B cell (primary cell): ENCODE data around the gene TNNT3. TPM values are rescaled to one million over a fixed set of nuclear protein-coding genes. Genes with fewer than 3 reads are reported as not detected.

ENCODE experiments used
- ATAC-seq: fragments of 200-7000 bp; cut with Tn5 transposase; one replicate; pipeline ENCODE4 v1.10.0; 2021; ENCODE audit warnings: low read depth, mild to moderate bottlenecking, moderate number of reproducible peaks, moderate library complexity
- CTCF ChIA-PET: fragments of 350-600 bp; sonication (Branson Sonifier 250); formaldehyde crosslinking; loops from one replicate; lab custom pipeline; 2021; ENCODE audit warnings: antibody characterized with exemption, inconsistent platforms; lab: Charles Lee
- POLR2A ChIA-PET: fragments of 350-600 bp; sonication (Branson Sonifier 250); formaldehyde crosslinking; loops from one replicate; lab custom pipeline; 2021; ENCODE audit warnings: antibody characterized with exemption; lab: Charles Lee
- DNase-seq: peaks from one replicate; pipeline ENCODE4 v3.0.0; 2013
- H2AFZ ChIP-seq: 2 replicates; pipeline ENCODE4 v1.6.1; 2012; ENCODE audit warnings: mild to moderate bottlenecking, low read depth, low read length; ENCODE audit not compliant: insufficient read depth, poor library complexity, severe bottlenecking
- H3K27ac ChIP-seq, 2 donors: 1 replicate in 1 of 2; 2 replicates in 1 of 2; pipeline ENCODE4 v1.5.1; 2012 to 2013; ENCODE audit warnings: low read length in 2 of 2, mild to moderate bottlenecking in 2 of 2, moderate library complexity in 1 of 2
- H3K27me3 ChIP-seq, 4 experiments: fragments of 200-600 bp in 1 of 4; sonication (generic) in 1 of 4; replicated peaks in 1 of 4; 1 replicate in 2 of 4; 2 replicates in 2 of 4; pipeline versions ENCODE4 v1.6.1 to v1.7.0; 2013 to 2016; ENCODE audit warnings: low read length in 3 of 4, mild to moderate bottlenecking in 2 of 4, mixed read lengths in 1 of 4, moderate library complexity in 1 of 4; ENCODE audit not compliant: insufficient read depth in 4 of 4, control insufficient read depth in 3 of 4; ENCODE audit errors: control extremely low read depth in 1 of 4
- H3K36me3 ChIP-seq, 2 experiments: replicated peaks in 1 of 2; 1 replicate in 1 of 2; 2 replicates in 1 of 2; pipeline versions ENCODE4 v1.6.1 to v1.7.1; 2013; ENCODE audit warnings: low read length in 1 of 2; ENCODE audit not compliant: insufficient read depth in 2 of 2, control insufficient read depth in 1 of 2; ENCODE audit errors: control extremely low read depth in 1 of 2, extremely low read depth in 1 of 2
- H3K4me1 ChIP-seq, 2 donors: fragments of 200-600 bp in 1 of 2; sonication (generic) in 1 of 2; 1 replicate in 1 of 2; 2 replicates in 1 of 2; pipeline versions ENCODE4 v1.5.1 to v1.6.1; 2013 to 2017; ENCODE audit warnings: low read length in 2 of 2; ENCODE audit not compliant: control insufficient read depth in 2 of 2, insufficient read depth in 2 of 2
- H3K4me2 ChIP-seq: replicated peaks from 2 replicates; pipeline ENCODE3; 2012; ENCODE audit warnings: mild to moderate bottlenecking, low read depth, low read length; ENCODE audit not compliant: poor library complexity, severe bottlenecking
- H3K4me3 ChIP-seq, 5 experiments: fragments of 200-600 bp in 1 of 5; sonication (generic) in 1 of 5; 1 replicate in 3 of 5; 2 replicates in 2 of 5; pipeline versions ENCODE4 v1.5.1 to v1.7.0; 2011 to 2016; ENCODE audit warnings: low read length in 4 of 5, mild to moderate bottlenecking in 4 of 5, low read depth in 2 of 5, control low read depth in 1 of 5, moderate library complexity in 1 of 5; ENCODE audit not compliant: insufficient read depth in 1 of 5; ENCODE audit errors: control extremely low read depth in 1 of 5, extremely low read depth in 1 of 5
- H3K79me2 ChIP-seq: fragments of 200-600 bp; sonication (generic); one replicate; pipeline ENCODE4 v1.6.0; 2016; ENCODE audit warnings: low read length; ENCODE audit not compliant: control insufficient read depth, insufficient read depth
- H3K9ac ChIP-seq: fragments of 200-600 bp; sonication (generic); 2 replicates; pipeline ENCODE4 v1.6.1; 2017; ENCODE audit warnings: mild to moderate bottlenecking, low read length, moderate library complexity
- H3K9me3 ChIP-seq, 3 donors: one replicate each; pipeline versions ENCODE4 v1.6.1 to v1.7.1; 2013; ENCODE audit warnings: low read length in 2 of 3; ENCODE audit not compliant: control insufficient read depth in 2 of 3, insufficient read depth in 1 of 3; ENCODE audit errors: control extremely low read depth in 1 of 3
- H4K20me1 ChIP-seq: 2 replicates; pipeline ENCODE4 v1.6.0; 2012; ENCODE audit warnings: mild to moderate bottlenecking, low read length; ENCODE audit not compliant: insufficient read depth, control insufficient read depth, poor library complexity, severe bottlenecking
- H3K27ac Mint-ChIP-seq: one replicate; pipeline ENCODE4 v1.8.0; 2021; ENCODE audit warnings: mixed read lengths
- H3K27me3 Mint-ChIP-seq: one replicate; pipeline ENCODE4 v1.8.0; 2021; ENCODE audit warnings: mixed read lengths
- H3K4me1 Mint-ChIP-seq: one replicate; pipeline ENCODE4 v1.8.0; 2021; ENCODE audit warnings: mixed read lengths
- H3K4me3 Mint-ChIP-seq: one replicate; pipeline ENCODE4 v1.8.0; 2021; ENCODE audit warnings: mixed read lengths
- H3K9me3 Mint-ChIP-seq: one replicate; pipeline ENCODE4 v1.8.0; 2022; ENCODE audit warnings: mixed read lengths; ENCODE audit not compliant: insufficient read depth
- CTCF ChIP-seq: fragments of 200-600 bp; IDR thresholded peaks from one replicate; pipeline ENCODE4 v1.8.0; 2022; ENCODE audit warnings: antibody characterized with exemption, mild to moderate bottlenecking
- EZH2 ChIP-seq: IDR thresholded peaks from 2 replicates; pipeline ENCODE4 v1.6.1; 2012; ENCODE audit warnings: borderline replicate concordance, low read depth, mild to moderate bottlenecking, moderate library complexity, low read length; ENCODE audit not compliant: insufficient read depth, poor library complexity, severe bottlenecking
- WGBS: methylation state at CpG from one replicate; pipeline ENCODE4 v1.1.5; 2013; ENCODE audit warnings: missing lambda C conversion rate; ENCODE audit not compliant: insufficient coverage; 5-methylcytosine and 5-hydroxymethylcytosine counted together
- intact Hi-C: fragments of 100-400 bp; cut with micrococcal nuclease; formaldehyde crosslinking; loops from one replicate; pipeline ENCODE4 v1.10.0; 2022
- polyA plus RNA-seq: library from polyadenylated mRNA; depleted of rRNA; stranded (reverse); fragments of >200 nt; gene quantifications from 2 replicates; pipeline ENCODE4 v1.2.3, GENCODE V29; 2012
- total RNA-seq, 2 donors: library from RNA; stranded (reverse); fragments of 120-200 nt in 1 of 2; gene quantifications; 1 replicate in 1 of 2; 2 replicates in 1 of 2; pipeline versions ENCODE4 v1.2.3 to v1.2.4, GENCODE V29; 2013 to 2022

Gene TNNT3
- total and polyA plus RNA-seq, 2 donors (not counting 1 experiment from before 2014, with no cell fraction given): 2.5 to 10.0 TPM

- intact Hi-C loops: no loop called here
- H3K27me3 ChIP-seq: peaks cover 0 to 6% (median 0%) of the 10 kb centered on the region in 4 experiments
- no peaks in the 10 kb centered on the region for H3K79me2 ChIP-seq
- Mint-ChIP-seq H3K27ac (no peak overlapping the region), H3K4me1 (no peaks in the 10 kb centered on the region), H3K9me3 (no peaks in the 10 kb centered on the region), H3K27me3 (peaks cover 7% of the 10 kb centered on the region), H3K4me3 (no peak overlapping the region)
- TF ChIP-seq CTCF (no peak), EZH2 (no peak)
- no peak overlapping the region for H3K27ac ChIP-seq
- H4K20me1 ChIP-seq: no peaks in the 10 kb centered on the region
- no peak overlapping the region for H3K4me3 ChIP-seq
- DNase-seq (no peak), ATAC-seq (no peak)
- no peaks in the 10 kb centered on the region for H3K9me3 ChIP-seq
- H3K4me1 ChIP-seq: no peaks in the 10 kb centered on the region
- ChIA-PET POLR2A (no interaction called here), CTCF (interaction anchor here (0.8 to 1.8 kb wide), 2 partner anchors 212 to 254 kb away, joined by 3 to 5 read pairs; no protein-coding TSS in a partner anchor)
- H2AFZ ChIP-seq: no peak overlapping the region
- no peaks in the 10 kb centered on the region for H3K36me3 ChIP-seq
- no CpG with 5 or more reads among the region's 5 CpGs for WGBS
- H3K4me2 ChIP-seq: no peak overlapping the region
- no peak overlapping the region for H3K9ac ChIP-seq
These were observed 13.3 kb upstream of the TNNT3 start for GRCh38 chr11:1906181-1906580.

- TF ChIP-seq EZH2 (no peak), CTCF (no peak)
- no peak overlapping the region for H3K27ac ChIP-seq
- Mint-ChIP-seq H3K4me3 (no peak overlapping the region), H3K9me3 (no peaks in the 10 kb centered on the region), H3K27me3 (peaks cover 7% of the 10 kb centered on the region), H3K27ac (no peak overlapping the region), H3K4me1 (no peaks in the 10 kb centered on the region)
- CTCF ChIA-PET: interaction anchor here (0.8 to 1.8 kb wide), 3 partner anchors 213 to 254 kb away, joined by 3 to 5 read pairs (median 3); no protein-coding TSS in a partner anchor
- ATAC-seq: no peak
- H3K9ac ChIP-seq: no peak overlapping the region
- H3K36me3 ChIP-seq: no peaks in the 10 kb centered on the region
- H3K4me1 ChIP-seq: no peaks in the 10 kb centered on the region
- no peaks in the 10 kb centered on the region for H3K9me3 ChIP-seq
- POLR2A ChIA-PET: no interaction called here
- no peak overlapping the region for H3K4me3 ChIP-seq
- no peaks in the 10 kb centered on the region for H3K79me2 ChIP-seq
- 90% methylated on average over 14 of the region's 14 CpGs for WGBS
- no peaks in the 10 kb centered on the region for H4K20me1 ChIP-seq
- no peak overlapping the region for H2AFZ ChIP-seq
- intact Hi-C loops: no loop called here
- peaks cover 0 to 6% (median 0%) of the 10 kb centered on the region in 4 experiments for H3K27me3 ChIP-seq
- no peak for DNase-seq
- no peak overlapping the region for H3K4me2 ChIP-seq
These were observed 12.7 kb upstream of the TNNT3 start for GRCh38 chr11:1906611-1907423.
